NOMO-1 treated with DMSO at 0.1 percent for 48 hours (cell line): ENCODE data around the gene DGLUCY.

Experiments
- DNase-seq: peaks from one replicate; lab custom pipeline; 2025; ENCODE audit not compliant: unreplicated experiment; lab: John Stamatoyannopoulos, UW

The DGLUCY gene

DNA sequence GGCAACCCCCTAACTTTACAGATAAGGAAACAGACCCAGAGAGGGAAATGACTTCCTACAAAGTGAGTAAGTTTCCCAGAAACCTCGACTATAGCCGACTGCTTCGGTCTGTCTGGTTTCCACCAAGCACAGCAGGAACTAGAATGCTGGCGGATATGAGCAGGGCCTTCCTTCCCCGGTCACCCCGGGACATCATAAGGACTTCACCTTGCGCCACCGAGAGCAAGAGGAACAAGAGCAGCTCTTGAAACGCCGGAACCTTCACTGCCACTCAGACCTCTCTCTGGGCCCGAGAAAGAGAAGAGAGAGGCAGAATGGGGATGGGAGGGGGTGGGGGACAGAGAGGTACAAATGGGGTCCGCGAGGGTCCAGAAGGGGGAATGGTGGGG, 160.0 kb downstream of the DGLUCY start:
- no peak for DNase-seq

- no peak for DNase-seq
Observed at GRCh38 chr14:91274796-91275195, 160.9 kb downstream of the DGLUCY start.
